Measurements from ENCODE around the gene CASP2. TPM values are rescaled to one million over a fixed set of nuclear protein-coding genes. Genes with fewer than 3 reads are reported as not detected.
"Not testable (repeated sequence)": the region's sequence is repeated elsewhere in the genome, so short reads cannot be mapped to it uniquely, and the experiment has no call there.

The CASP2 gene
- total RNA-seq, 2 donors from 2014 or later: 33.9 to 47.0 TPM

GRCh38 chr7:143257501-143257900 is 30.6 kb upstream of the CASP2 start:
- no peaks in the 10 kb centered on the region for H3K4me1 ChIP-seq
- H3K9ac ChIP-seq (ENCODE audit: low read depth in 2 of 2, low read length in 2 of 2): no peak overlapping the region
- H3K27me3 ChIP-seq: no peaks in the 10 kb centered on the region
- intact Hi-C loops (cut with DNase I): no loop called here
- no peak for TF ChIP-seq CTCF (IDR thresholded peaks at IDR 0.05)
- H3K4me3 ChIP-seq: no peak overlapping the region
- no peaks in the 10 kb centered on the region for H3K9me3 ChIP-seq
- H3K27ac ChIP-seq: no peak overlapping the region
- DNase-seq: no peak
- H3K36me3 ChIP-seq: no peaks in the 10 kb centered on the region

GRCh38 chr7:143258831-143259230 is 29.3 kb upstream of the CASP2 start:
- no peak for DNase-seq
- Histone ChIP-seq H3K9ac (ENCODE audit: low read depth in 2 of 2, low read length in 2 of 2) (no peak overlapping the region), H3K4me3 (no peak overlapping the region), H3K36me3 (no peaks in the 10 kb centered on the region), H3K4me1 (no peaks in the 10 kb centered on the region), H3K27ac (peak overlapping the region; percentile 8), H3K27me3 (no peaks in the 10 kb centered on the region), H3K9me3 (no peaks in the 10 kb centered on the region)
- TF ChIP-seq CTCF (IDR thresholded peaks at IDR 0.05): no peak
- intact Hi-C loops (cut with DNase I): no loop called here

DNA sequence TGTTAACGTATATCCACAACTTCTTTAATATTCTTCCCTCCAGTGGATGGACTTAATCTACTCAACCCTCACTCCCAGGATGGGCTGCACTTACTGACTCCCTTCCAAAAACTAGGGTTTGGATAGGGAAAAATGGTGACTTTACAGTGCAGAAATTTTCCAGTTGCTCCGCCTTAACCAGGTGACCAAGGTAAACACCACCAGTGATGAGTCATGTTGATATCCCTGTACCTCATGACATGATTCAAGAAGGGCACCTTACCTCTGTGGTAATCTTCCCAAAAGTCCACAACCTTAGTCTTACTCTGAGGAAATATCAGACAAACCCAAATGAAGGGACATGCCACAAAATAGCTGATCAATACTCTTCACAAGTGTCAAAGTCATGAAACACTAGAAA is 28.4 kb upstream of the CASP2 start:
- peaks cover 6% of the 10 kb centered on the region for H3K4me1 ChIP-seq
- no peak overlapping the region for H3K4me3 ChIP-seq
- H3K9ac ChIP-seq (ENCODE audit: low read depth in 2 of 2, low read length in 2 of 2): no peak overlapping the region
- no peaks in the 10 kb centered on the region for H3K27me3 ChIP-seq
- H3K27ac ChIP-seq: no peak overlapping the region
- DNase-seq: no peak
- H3K9me3 ChIP-seq: no peaks in the 10 kb centered on the region
- no peak for TF ChIP-seq CTCF (IDR thresholded peaks at IDR 0.05)
- intact Hi-C loops (cut with DNase I): loop anchor here (10.0 kb wide), 1 partner anchor 125 kb away; the partner anchor contains the start of gene ZYX
- H3K36me3 ChIP-seq: no peaks in the 10 kb centered on the region

- Histone ChIP-seq H3K9me3 (no peaks in the 10 kb centered on the region), H3K9ac (ENCODE audit: low read depth in 2 of 2, low read length in 2 of 2) (no peak overlapping the region), H3K36me3 (no peaks in the 10 kb centered on the region), H3K4me3 (no peak overlapping the region), H3K27me3 (no peaks in the 10 kb centered on the region), H3K4me1 (peaks cover 14% of the 10 kb centered on the region), H3K27ac (no peak overlapping the region)
- no peak for TF ChIP-seq CTCF (IDR thresholded peaks at IDR 0.05)
- intact Hi-C loops (cut with DNase I): loop anchor here (10.0 kb wide), 1 partner anchor 123 kb away; the partner anchor contains the start of gene ZYX
- DNase-seq: no peak
Measured at GRCh38 chr7:143261901-143262300, 26.2 kb upstream of the CASP2 start.

DNA sequence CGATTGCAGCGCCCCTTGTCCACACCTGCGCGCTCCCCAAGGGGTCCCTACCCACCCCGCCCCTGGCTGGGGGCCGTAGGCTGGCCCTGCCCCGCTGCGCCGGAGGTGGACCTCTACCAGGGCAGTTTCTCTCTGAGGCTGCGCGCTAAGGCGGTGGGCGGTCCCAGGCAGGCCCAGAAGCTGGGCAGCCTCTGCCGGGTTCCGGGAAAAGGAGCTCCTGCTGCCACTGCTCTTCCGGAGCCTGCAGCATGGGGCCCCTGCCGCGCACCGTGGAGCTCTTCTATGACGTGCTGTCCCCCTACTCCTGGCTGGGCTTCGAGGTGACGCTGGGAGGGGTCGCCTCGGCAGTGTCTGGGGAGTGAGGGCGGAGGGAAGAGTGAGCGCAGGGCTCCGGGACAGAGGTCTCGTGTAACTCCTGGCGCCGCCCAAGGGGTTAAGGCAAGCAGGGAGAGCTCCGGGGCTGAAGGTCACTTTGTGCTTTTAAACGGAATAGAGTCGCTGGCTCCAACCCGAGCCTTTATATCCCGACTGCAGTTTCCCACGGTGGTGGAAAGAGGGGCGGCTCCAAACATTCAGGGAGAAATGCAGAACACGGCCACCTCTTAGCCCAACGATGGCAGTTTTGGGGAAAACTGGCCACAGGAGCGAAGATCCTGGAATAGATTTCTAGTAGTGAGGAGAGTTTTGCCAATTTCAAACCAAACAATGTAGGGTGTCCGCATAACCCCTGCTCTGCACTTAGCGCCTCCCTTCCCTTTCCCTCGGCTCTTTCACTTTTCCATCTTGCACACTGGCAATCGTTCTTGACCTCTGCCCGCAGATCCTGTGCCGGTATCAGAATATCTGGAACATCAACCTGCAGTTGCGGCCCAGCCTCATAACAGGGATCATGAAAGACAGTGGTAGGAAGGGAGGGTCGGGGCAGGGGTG is 24.6 kb upstream of the CASP2 start, which contains the start of gene GSTK1:
Gene GSTK1 (plus strand): TSS at position 176 of the 930 bp plus-strand sequence. CDS start 73 bp downstream, at position 249.
- no peak for TF ChIP-seq CTCF (IDR thresholded peaks at IDR 0.05)
- intact Hi-C loops (cut with DNase I): loop anchor here (10.0 kb wide), 1 partner anchor 121 kb away; the partner anchor contains the start of gene ZYX
- Histone ChIP-seq H3K4me1 (peaks cover 14% of the 10 kb centered on the region), H3K9me3 (no peaks in the 10 kb centered on the region), H3K27ac (peak within 1 kb of the TSS; percentile 93), H3K27me3 (no peaks in the 10 kb centered on the region), H3K36me3 (no peaks in the 10 kb centered on the region), H3K4me3 (peak within 1 kb of the TSS; percentile 70), H3K9ac (ENCODE audit: low read depth in 2 of 2, low read length in 2 of 2) (peak within 1 kb of the TSS; percentile 86 to 96)
- peak; percentile 92 for DNase-seq

- H3K27me3 ChIP-seq, H3K9me3 ChIP-seq, DNase-seq, H3K36me3 ChIP-seq: not testable (repeated sequence)
- peak overlapping the region; percentile 86 to 96 for H3K9ac ChIP-seq (ENCODE audit: low read depth in 2 of 2, low read length in 2 of 2)
- peak overlapping the region; percentile 93 for H3K27ac ChIP-seq
- H3K4me3 ChIP-seq: peak overlapping the region; percentile 70
- H3K4me1 ChIP-seq: peaks cover 14% of the 10 kb centered on the region
- intact Hi-C loops (cut with DNase I): loop anchor here (10.0 kb wide), 1 partner anchor 121 kb away; the partner anchor contains the start of gene ZYX
Measured at GRCh38 chr7:143264196-143264568, 24.0 kb upstream of the CASP2 start.
